WTC11 (cell line): Measurements from ENCODE around the gene DHRS1.

Experiments used
- ATF1 ChIP-seq: sonication (generic); formaldehyde crosslinking; IDR thresholded peaks from 2 replicates; pipeline ENCODE4 v1.8.1; 2023; ENCODE audit warnings: mild to moderate bottlenecking, moderate library complexity, missing genetic modification reagents
- ATF3 ChIP-seq: sonication (generic); formaldehyde crosslinking; conservative IDR thresholded peaks from 2 replicates; pipeline ENCODE4 v1.8.1; 2022; ENCODE audit warnings: mild to moderate bottlenecking, missing genetic modification reagents
- CDX4 ChIP-seq: fragments of 250-450 bp; sonication (Bioruptor Pico); IDR thresholded peaks from 2 replicates; pipeline ENCODE4 v1.9.0; 2021; ENCODE audit warnings: moderate library complexity, mild to moderate bottlenecking, inconsistent platforms, borderline replicate concordance
- CREB1 ChIP-seq: sonication (generic); formaldehyde crosslinking; IDR thresholded peaks from 2 replicates; pipeline ENCODE4 v1.8.0; 2023; ENCODE audit warnings: mild to moderate bottlenecking, missing genetic modification reagents
- CTCF ChIP-seq: fragments of 200-600 bp; IDR thresholded peaks from 2 replicates; pipeline ENCODE4 v1.8.0; 2022; ENCODE audit warnings: antibody characterized with exemption
- E2F4 ChIP-seq: sonication (generic); formaldehyde crosslinking; IDR thresholded peaks from 2 replicates; pipeline ENCODE4 v1.8.1; 2022; ENCODE audit warnings: low read depth, mild to moderate bottlenecking, moderate library complexity, missing genetic modification reagents, borderline replicate concordance
- ESRRA ChIP-seq: sonication (generic); formaldehyde crosslinking; IDR thresholded peaks from 2 replicates; pipeline ENCODE4 v1.8.1; 2022; ENCODE audit warnings: mild to moderate bottlenecking, missing genetic modification reagents, borderline replicate concordance
- FOXJ3 ChIP-seq: sonication (generic); formaldehyde crosslinking; IDR thresholded peaks from 2 replicates; pipeline ENCODE4 v1.9.0; 2021; ENCODE audit warnings: missing genetic modification reagents, mild to moderate bottlenecking, borderline replicate concordance
- FOXP4 ChIP-seq: sonication (generic); formaldehyde crosslinking; IDR thresholded peaks from 2 replicates; pipeline ENCODE4 v1.8.0; 2022; ENCODE audit warnings: mild to moderate bottlenecking, missing genetic modification reagents
- HMGXB4 ChIP-seq: sonication (generic); formaldehyde crosslinking; IDR thresholded peaks from 2 replicates; pipeline ENCODE4 v1.8.1; 2023; ENCODE audit warnings: mild to moderate bottlenecking, moderate library complexity, missing genetic modification reagents
- JUN ChIP-seq: sonication (generic); formaldehyde crosslinking; IDR thresholded peaks from 2 replicates; pipeline ENCODE4 v1.8.0; 2023; ENCODE audit warnings: mild to moderate bottlenecking, missing genetic modification reagents
- MAX ChIP-seq: sonication (generic); formaldehyde crosslinking; IDR thresholded peaks from 2 replicates; pipeline ENCODE4 v1.8.0; 2022; ENCODE audit warnings: mild to moderate bottlenecking, missing genetic modification reagents
- NR1H2 ChIP-seq: sonication (generic); formaldehyde crosslinking; IDR thresholded peaks from 2 replicates; pipeline ENCODE4 v1.9.0; 2021; ENCODE audit warnings: mild to moderate bottlenecking, moderate library complexity, missing genetic modification reagents
- USF1 ChIP-seq: sonication (generic); formaldehyde crosslinking; IDR thresholded peaks from 2 replicates; pipeline ENCODE4 v1.8.0; 2022; ENCODE audit warnings: mild to moderate bottlenecking, missing genetic modification reagents

GRCh38 chr14:24337824-24338175 lies 38.2 kb upstream of the DHRS1 start:
- TF ChIP-seq CTCF (no peak), MAX (CRISPR knock-in tag) (no peak), USF1 (no peak), HMGXB4 (CRISPR knock-in tag) (no peak), NR1H2 (CRISPR knock-in tag) (no peak), E2F4 (CRISPR knock-in tag) (no peak), FOXP4 (CRISPR knock-in tag) (no peak), ATF1 (CRISPR knock-in tag) (no peak), ESRRA (CRISPR knock-in tag) (no peak), FOXJ3 (CRISPR knock-in tag) (no peak), CDX4 (CRISPR knock-in tag) (no peak), ATF3 (no peak), JUN (CRISPR knock-in tag) (no peak), CREB1 (CRISPR knock-in tag) (no peak)
